ENCODE measurements around the gene RPL38.
"Not testable (repeated sequence)": the region's sequence is repeated elsewhere in the genome, so short reads cannot be mapped to it uniquely, and the experiment has no call there.

The RPL38 gene

DNA sequence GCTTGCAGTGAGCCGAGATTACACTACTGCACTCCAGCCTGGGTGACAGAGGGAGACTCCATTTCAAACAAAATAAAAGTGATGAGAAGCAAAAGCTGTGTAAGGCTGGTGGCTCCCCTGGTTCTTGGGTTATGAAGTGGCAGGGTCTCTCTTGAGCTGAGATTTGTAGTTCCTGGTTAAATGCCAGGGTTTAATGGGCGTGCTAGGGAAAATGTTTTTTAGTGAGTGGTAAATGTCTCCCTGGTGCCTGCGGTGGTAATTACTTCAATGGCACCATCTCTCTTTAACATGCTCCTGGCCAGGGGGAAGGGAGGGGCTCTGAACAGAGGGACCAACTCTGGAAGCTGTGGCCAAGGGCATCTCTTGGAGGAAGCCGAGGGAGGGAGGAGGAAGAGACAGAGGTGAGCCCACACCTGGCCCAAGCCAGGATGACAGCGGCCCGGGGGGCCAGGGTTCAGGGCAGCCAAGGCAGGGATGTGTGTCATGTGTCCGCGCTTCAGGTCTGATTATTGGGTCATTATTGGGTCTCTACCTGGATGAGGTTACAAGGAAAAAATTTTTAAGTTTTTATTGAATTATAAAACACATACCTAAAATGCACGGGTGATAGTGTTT, 17.8 kb upstream of the RPL38 start:
- no peak for DNase-seq

DNA sequence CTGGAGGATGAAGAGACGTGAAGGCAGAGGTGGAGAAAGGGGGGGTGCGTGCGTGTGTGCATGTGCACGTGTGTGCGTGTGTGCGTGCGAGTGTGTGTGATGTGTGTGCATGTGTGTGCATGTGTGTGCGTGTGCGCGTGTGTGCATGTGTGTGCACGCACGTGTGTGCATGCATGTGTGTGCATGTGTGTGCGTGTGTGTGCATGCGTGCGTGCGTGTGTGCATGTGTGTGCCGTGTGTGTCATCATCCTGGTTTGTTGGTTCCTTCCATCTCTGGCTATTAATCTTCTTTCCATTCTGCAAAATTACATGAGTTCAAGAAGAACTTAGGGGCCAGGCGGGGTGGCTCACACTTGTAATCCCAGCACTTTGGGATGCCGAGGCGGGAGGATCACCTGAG, 17.0 kb upstream of the RPL38 start:
- DNase-seq, result no peak

DNA sequence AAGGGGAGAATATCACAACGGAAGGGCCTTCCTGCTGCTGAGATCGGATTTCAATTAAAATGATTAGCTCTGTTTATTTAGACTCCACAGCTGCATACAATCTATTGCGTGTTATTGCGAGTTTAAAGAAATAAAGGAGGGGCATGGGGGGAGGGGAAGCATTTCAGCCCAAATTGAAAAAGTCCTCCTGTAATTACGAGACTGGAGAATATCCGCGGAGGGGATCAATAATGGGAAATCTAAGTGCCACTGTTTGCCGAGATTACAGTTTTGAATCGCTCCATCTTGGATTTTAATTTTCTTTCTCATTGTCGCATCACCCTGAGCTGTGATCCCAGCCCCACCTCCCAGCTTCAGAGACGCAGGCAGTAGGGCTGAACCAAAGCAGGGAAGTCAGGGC, 15.7 kb upstream of the RPL38 start:
- no peak for DNase-seq

DNA sequence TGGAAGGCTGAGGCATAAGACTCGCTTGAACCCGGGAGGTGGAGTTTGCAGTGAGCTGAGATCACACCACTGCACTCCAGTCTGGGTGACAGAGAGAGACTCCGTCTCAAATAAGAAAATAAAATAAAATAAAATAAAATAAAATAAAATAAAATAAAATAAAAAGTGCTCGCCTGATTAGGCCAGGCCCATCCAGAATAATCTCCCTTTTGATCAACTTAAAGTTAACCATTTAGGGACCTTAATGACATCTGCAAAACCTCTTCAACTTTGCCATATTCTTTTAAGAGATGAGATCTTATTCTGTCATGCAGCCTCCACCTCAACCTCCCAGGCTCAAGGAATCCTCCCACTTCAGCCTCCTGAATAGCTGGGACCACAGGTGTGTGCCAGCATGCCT, 14.8 kb upstream of the RPL38 start:
- DNase-seq, result not testable (repeated sequence)

DNA sequence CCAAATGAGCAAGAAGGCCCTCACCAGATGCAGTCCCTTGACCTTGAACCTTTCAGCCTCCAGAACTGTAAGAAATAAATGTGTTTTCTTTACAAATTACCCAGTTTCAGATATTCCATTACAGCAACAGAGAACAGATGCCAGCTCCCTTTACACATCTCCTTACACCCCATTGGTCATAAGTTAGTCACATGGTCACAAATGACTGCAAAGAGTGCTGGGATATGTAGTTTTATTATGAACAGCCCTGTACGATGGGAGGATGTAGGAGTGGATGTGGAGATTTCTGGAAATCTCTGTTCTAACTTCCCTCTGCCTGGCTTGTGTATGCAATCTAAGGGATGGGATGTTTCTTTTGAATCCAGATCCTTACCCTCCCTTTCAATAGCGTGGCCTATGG, 13.3 kb upstream of the RPL38 start:
- DNase-seq, result no peak

DNA sequence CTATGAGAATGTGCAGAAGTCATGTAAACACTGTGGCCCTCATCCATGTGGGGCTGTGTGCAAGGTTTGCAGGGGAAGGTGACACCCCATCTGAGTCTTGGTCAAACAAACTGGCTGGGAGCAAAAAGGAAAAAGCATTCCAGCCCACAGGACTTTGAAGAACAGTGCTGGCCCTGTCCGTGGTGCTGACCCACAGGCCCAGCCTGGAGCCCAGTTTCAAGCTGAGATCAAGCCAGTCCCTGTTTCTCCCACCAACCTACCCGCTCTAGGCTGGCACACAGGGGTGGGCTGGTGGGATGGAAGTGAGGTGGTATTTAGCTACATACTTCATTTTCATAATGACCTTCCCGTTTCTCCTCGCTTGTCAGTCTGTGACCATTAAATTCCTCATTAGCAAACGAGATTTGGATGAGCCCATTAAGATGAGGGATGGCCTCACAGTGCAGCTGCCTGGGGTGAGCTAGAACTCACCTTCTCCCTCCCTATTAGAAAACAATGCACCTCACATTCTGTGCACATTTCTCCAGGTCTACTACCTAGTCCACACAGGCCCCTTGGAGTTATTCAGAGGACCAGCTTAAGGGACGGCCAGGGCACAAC, 12.6 kb upstream of the RPL38 start:
- DNase-seq, result no peak

DNA sequence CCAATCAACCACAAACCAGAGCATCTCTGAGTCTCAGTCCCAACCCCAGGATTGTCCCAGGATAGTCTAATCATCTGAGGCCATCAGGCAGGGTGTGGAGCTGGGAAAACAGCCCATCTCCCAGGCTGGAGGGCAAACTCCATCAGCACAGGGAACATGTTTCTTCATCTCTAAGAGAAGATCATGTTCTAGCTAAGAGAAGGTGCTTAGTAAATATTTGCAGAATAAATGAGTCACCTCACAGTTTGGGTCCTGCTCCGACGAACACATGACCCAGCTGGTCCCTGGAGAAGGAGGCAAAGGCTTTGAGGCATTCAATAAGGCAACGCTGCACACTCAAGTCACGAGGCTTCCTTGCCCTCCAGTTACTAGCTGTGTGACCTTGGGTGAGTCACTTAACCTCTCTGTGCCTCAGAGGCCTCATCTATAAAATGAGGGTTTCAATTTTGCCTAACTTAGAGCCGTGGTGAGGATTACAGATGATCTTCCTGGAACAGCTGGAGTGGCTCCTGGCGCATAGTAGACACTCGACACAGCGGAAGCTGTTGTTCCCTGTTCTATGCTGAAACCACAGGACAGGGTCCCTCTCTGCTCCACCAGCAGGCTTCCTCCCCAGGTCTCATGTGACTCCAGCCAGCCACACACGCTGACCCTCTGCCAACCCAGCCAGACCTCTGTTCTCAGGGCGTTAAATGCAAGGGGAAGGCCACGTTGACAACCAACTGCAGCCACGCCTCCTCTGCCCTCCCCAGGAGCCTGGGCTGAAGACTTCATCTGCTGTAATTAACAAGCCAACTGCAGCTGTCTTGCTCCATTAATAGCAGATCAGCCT, 10.3 kb upstream of the RPL38 start:
- DNase-seq, result no peak

DNA sequence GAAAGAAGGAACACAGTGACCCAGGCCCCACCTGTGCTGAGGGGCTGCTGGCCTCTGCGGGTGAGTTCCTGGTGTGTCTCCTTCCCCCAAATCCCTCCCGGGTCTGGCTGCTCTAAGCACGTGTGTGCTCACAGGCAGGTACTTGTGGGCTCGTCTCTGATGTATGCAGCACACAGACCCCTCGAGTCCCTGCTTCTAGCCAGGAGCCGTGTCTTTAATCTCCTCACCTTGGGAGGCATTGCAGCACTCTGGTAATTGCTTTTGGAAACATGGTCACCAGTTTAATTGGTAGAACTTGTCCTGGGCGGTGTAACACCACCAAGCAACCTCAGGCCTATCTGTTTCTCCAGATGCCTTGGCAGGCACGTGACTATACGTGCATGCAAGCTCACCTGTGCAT, 8.8 kb upstream of the RPL38 start:
- DNase-seq, result no peak

DNA sequence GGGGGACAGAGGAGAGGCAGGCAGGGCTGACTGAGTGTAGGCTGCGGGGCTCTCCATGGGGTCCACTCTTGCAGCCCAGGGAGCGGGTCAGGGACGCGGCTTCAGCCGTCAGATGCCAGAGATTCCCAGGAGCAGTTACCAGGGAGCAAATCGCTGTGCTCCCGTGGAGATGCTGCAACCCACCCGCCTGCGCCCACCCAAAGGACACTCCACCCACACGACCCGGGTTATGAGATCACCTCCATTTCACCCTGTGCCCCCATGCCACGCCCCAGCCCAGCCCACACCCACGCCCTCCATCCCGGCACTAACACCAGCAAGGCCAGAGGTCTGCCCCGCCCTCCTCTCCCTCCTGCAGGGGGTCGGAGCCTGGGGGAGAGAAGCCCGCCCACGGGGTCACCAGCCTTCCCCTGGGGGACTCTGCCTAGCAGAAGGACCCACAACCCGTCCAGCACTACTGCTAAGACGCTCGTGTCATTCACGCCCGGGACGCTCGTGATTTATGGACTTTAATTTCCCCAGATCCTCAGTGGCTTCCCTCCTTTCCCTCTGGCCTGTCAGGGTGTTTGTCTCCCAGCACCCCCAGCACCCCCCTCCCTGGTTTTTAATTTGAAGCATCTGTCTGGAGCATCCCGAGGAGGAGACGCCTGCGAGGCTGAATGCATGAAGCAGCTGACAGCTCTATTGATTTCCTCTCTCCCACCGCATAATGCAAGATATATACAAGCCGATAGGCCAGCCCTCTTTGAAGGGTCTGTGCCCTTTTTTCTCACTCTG, 6.7 kb upstream of the RPL38 start:
- DNase-seq, result no peak

DNA sequence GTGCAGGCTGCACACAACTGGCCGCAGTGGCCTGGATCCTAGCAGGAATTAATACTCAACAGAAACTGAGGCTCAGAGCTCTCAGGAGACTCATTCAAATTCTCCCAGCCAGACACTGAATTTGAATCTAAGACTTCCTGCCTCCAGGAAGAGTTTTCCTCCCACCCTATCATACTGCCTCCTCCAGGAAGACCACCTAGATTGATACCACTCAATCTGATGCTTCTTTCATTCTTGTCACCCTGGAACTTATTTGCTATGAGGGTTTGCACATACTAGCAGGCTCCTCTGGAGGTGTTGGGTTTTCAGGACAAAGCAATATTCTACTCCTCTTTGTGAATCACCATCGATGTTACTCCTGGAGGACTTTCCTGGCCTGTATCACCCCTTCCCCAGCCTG, 5.7 kb upstream of the RPL38 start:
- DNase-seq, result no peak

DNA sequence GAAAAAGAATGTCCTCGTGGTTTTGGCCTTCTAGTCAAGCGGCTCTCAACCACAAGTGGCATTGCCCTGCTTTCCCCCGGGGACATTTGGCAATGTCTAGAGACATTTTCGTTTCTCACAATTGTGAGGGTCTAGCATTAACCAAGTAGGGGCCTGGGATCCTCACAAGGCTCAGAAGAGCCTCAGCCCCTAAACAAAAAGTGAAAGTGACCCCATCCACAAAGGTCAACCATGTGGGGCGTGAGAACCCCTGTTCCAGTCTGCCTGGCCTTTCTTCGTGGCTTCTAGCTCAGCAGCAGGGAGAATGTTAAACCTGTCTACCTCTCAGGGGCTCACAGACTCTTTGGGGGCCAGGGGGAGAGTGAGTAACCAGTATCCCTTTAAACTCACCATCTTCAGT, 4.8 kb upstream of the RPL38 start:
- no peak for DNase-seq

DNA sequence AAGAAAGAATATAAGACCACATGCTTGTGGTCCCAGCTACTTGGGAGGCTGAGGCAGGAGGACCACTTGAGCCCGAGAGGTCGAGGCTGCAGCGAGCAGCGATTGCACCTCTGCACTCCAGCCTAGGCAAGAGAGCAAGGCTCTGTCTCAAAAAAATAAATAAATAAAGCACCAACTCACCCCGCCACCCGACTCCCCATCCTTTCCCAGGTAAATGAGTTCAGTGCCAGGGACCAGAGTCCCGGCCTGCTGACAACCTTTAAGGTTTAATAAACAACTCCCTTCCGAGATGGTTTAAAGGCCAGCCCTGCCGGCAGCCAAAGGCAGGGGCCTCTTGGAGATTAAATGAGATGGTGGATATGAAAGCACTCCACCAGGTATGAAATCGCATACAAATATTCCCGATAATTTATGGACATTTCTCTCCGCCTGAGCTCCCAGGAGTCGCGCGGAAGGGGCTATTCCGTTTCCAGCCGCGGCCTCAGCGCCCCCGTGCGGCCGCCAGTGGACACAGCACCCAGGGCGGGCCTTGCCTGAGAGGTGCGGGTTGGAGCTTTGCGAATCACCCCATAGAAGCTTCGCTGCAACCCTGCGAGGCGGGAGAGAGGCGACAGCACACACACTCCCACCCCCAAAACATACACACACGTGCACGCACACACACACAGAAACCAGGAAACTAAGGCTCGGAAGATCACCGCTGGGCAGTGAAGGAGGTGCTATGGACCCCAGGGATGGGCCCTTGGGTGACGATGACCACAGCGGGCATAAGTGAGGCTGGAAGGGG, 4.0 kb upstream of the RPL38 start:
- DNase-seq, result peak; percentile 11

DNA sequence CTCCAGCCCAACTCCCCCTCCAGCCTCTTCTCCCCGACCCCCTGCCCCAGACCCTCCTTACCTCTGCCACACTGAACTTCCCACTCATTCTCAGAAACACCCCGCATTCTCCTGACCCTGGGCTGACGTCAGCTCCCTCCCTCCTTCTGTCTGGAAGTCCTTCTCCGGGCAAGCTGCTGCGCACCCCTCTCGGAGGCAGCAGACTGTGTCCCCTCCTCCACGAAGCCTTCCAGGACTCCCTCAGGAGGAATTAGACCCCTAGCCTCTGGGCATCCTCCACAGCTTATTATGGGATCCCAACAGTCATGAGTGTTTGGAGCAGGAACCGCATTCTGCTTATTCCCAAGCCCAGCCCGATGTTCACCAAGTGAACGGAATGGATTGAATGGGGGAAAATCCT, 3.4 kb upstream of the RPL38 start:
- DNase-seq, result no peak

DNA sequence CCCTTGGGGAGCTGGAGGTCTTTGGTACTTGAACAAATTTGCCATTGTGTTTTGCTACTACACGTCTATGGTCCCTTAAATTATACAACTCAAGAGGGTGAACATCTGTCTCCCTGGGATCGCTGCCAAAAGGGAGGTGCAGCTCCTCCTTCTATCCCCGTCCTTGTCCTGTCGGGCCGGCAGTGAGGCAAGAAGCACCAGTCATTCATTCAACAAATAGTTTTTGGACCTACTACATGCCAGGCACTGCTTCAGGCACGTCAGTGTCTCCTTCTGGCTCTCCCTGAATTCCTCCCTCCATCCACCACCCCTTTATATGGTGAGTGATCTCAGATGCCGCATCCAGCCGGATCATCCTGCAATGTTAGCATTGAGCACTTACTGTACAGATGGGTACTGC, 2.2 kb upstream of the RPL38 start:
- DNase-seq, result no peak

DNA sequence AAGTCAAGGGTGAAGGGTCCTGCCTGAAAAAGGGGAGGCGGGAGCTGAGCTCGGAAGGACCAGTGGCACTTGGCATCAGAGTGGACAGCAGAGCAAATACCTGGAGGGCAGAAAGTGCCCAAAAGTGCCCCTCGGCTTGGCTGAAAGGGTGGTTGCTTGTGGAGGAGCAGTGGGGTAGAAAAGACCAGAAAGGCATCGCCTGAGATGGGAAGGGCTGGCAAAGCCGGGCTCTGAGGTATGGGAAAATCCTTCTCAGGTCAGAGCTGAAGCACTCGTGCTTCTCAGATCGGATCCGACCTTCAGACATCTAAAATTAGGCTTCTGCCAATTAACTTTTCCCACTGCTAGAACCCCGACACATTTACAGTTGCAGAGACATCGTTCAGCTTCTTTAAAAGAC, 1.5 kb upstream of the RPL38 start:
- DNase-seq, result no peak

DNA sequence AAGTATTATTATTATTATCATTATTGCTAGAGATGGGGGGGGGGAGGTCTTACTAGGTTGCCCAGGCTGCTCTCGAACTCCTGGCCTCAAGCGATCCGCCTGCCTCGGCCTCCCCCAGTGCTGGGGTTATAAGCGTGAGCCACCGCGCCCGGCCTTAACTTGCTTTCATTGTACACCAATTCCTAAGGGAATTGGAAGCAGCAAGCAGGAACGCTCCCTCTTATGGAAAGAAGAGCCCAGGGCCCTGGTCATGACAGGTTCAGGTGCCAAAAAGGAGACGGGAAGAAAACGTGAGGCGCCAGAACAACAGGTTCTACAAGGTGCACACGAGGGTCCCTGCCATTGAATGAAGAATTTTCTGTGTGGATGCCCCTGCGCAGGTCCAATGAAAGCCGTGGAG, 540 bp upstream of the RPL38 start:
- DNase-seq, result no peak

DNA sequence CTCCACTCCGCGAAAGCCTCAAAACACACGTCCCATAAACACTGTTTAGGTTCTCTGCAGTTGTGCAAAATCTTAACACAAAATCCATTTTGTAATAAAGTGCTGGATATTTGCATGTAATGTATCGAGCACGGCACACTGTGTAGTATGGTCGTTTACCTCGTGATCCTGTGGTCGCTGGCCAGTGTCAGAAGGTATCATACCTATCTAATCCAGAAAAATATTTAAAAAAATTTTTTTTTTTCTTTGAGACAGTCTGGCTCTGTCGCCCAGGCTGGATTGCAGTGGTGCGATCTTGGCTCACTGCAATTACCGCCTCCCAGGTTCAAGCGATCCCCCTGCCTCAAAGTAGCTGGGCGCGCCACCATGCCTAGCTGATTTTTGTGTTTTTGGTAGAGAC, 996 bp downstream of the RPL38 start:
- DNase-seq, result no peak

DNA sequence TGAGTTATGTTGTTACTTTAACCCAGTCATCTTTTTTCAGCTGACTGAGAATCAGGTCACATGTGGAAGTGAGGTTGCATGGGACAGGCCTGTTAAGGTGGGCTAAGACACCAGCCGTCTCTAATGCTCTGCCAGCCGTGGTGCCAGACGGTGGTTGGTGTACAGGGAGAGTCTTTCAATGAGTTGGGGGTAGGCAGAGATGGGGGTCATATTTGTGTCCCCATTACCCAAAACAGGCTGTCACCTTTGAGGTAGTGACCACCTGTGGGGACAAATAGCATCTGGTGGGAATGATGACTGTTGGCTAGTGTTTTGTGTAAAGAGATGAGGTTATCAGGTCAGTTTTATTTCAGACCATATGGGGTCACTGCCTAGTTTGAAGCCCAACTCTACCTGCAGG, 1.8 kb downstream of the RPL38 start:
- DNase-seq, result no peak

DNA sequence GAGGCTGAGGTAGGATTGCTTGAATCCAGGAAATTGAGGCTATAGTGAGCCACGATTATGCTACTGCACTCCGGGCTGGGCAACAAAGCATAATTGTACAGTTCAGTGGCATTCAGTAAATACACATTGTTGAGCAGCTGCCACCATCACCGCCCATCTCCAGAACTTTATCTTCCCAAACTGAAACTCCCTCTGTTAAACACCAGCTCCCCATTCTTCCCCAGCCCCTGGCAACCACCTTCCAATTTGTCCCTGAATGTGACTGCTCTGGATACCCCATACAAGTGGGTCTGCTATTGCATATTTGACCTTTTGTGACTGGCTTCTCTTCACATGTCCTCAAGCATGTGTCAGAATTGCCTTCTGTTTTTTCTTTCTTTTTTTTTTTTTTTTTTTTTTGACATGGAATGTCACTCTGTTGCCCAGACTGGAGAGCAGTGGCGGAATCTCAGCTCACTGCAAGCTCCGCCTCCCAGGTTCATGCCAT, 2.9 kb downstream of the RPL38 start:
- no peak for DNase-seq

DNA sequence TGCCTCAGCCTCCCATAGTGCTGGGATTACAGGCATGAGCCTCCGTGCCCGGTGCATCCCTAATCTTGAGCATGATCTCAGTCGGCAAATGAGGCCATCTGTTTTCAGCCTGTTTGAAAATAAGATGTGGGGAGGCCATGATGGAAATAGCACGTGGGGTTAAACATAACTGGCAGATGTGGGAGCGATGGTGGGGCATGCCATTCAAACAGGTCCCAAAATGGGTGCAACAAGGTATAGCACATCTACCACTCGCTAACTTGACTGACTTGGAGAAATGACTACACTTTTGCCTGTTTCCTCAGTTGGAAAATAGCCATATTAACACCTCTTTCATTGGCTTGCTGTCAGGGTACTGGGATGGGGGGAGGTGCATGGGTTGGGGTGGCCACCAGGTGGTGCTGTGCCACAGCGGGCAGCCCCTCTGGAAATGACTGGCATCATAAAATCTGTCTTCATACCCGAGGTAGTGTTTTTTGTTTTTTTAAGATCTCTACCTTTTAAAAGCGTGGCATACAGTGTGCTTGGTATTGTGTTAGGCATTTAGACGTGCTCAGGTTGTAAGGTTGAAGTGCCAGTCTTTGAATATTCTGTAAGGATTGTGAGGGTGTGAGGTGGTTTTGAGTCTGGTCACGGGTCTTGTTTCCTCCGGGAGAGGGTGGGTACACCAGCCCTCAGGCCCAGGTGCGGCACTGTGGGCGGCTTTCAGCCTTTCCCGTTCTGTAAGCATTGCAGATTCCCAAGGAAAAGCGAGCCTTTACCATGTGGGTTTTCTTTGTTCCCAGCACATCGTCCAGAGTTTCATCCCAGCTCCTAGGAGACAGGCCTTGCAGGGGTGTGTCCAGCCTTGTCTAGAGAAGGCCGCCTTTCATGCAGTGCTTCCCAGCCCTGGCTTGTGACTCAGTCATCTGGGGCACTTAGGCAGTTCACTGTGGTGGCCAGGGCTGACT, 7.0 kb downstream of the RPL38 start:
- DNase-seq, result peak; percentile 18

DNA sequence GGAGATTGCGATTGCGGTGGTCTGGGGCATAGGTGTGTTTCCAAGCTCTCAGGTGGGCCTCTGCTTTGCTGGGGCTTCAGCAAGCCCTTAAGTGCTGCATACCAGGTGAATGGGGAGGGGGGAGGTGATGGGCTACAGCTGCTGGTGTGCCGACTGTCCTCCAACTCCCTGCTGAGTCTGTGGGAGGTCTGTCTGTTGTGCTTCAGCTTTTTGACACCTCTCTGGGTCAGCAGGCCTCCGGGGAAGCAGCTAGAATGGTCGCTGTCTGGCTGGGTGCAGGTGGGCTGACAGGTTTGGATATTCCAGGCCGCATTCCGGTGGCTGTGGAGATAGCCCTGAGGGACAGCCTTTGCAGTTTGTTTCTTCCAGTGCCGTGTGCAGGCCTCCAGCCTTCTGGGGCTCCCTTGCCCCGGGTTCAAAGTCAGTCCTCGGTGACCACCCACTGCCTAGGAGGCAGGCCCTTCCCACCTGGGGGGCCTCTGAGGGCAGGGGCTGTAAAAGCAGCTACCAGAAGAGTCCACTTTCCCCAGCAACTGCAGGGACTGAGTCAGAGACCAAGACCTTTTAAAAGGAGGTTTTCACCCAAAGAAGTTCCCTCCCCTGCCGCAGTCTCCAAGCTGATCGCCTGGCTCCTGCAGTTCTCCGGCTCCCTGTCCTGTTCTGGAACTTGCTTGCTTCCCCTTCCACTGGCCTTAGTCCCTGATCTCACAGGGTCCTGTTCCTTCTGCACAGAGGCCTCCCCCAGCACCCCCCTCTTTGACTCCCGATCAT, 7.8 kb downstream of the RPL38 start:
- DNase-seq, result no peak

All from GDM1 (cell line).